Hepatocyte (in vitro differentiated cells): ENCODE measurements around the gene NXNL1. TPM values are rescaled to one million over a fixed set of nuclear protein-coding genes. Genes with fewer than 3 reads are reported as not detected.

ENCODE experiments used
- DNase-seq: peaks from one replicate; pipeline ENCODE4 v3.0.0-alpha.2; 2016; ENCODE audit warnings: low spot score
- H2AFZ ChIP-seq: fragments of 200-600 bp; sonication (generic); 2 replicates; pipeline ENCODE4 v1.6.0; 2016; ENCODE audit warnings: antibody characterized with exemption, mild to moderate bottlenecking
- H3K27ac ChIP-seq: fragments of 200-600 bp; sonication (generic); 2 replicates; pipeline ENCODE4 v1.5.1; 2016; ENCODE audit warnings: mild to moderate bottlenecking
- H3K27me3 ChIP-seq: fragments of 200-600 bp; sonication (generic); 2 replicates; pipeline ENCODE4 v1.6.1; 2016
- H3K36me3 ChIP-seq: fragments of 200-600 bp; sonication (generic); replicated peaks from 2 replicates; pipeline ENCODE4 v1.5.1; 2016; ENCODE audit warnings: low read depth; ENCODE audit not compliant: insufficient read depth
- H3K4me1 ChIP-seq: fragments of 200-600 bp; sonication (generic); 2 replicates; pipeline ENCODE4 v1.5.1; 2016; ENCODE audit warnings: mild to moderate bottlenecking, moderate library complexity; ENCODE audit not compliant: insufficient read depth
- H3K4me2 ChIP-seq: fragments of 200-600 bp; sonication (generic); 2 replicates; pipeline ENCODE4 v1.6.0; 2016
- H3K4me3 ChIP-seq: fragments of 200-600 bp; sonication (generic); 2 replicates; pipeline ENCODE4 v1.5.1; 2016; ENCODE audit warnings: mild to moderate bottlenecking
- H3K79me2 ChIP-seq: fragments of 200-600 bp; sonication (generic); 2 replicates; pipeline ENCODE4 v1.6.0; 2017; ENCODE audit warnings: mild to moderate bottlenecking
- H3K9me2 ChIP-seq: fragments of 200-600 bp; sonication (generic); replicated peaks from 2 replicates; pipeline ENCODE4 v1.6.0; 2017; ENCODE audit warnings: mild to moderate bottlenecking; ENCODE audit not compliant: insufficient read depth
- H3K9me3 ChIP-seq: fragments of 200-600 bp; sonication (generic); 2 replicates; pipeline ENCODE4 v1.5.1; 2016; ENCODE audit warnings: low read depth, mild to moderate bottlenecking
- H4K20me1 ChIP-seq: fragments of 200-600 bp; sonication (generic); 2 replicates; pipeline ENCODE4 v1.6.0; 2016; ENCODE audit warnings: mild to moderate bottlenecking; ENCODE audit not compliant: insufficient read depth, poor library complexity, severe bottlenecking
- EZH2 ChIP-seq: fragments of 200-600 bp; sonication (generic); IDR thresholded peaks from 2 replicates; pipeline ENCODE4 v1.6.1; 2016; ENCODE audit warnings: antibody characterized with exemption, mild to moderate bottlenecking, borderline replicate concordance
- EZH2phosphoT487 ChIP-seq: fragments of 200-600 bp; sonication (generic); IDR thresholded peaks from one replicate; pipeline ENCODE4 v1.6.1; 2018; ENCODE audit warnings: antibody characterized with exemption, mild to moderate bottlenecking, low read depth, moderate library complexity; ENCODE audit not compliant: unreplicated experiment, severe bottlenecking
- WGBS: methylation state at CpG from one replicate; pipeline ENCODE4 v1.1.6; 2016; ENCODE audit warnings: low lambda C conversion rate; ENCODE audit errors: missing lambda C conversion rate; 5-methylcytosine and 5-hydroxymethylcytosine counted together
- polyA plus RNA-seq: library from polyadenylated mRNA; unstranded; fragments of >200 nt; fragmentation: Nextera tagmentation; extraction: Ambion mirVana; gene quantifications from 2 replicates; pipeline ENCODE4 v1.2.1, GENCODE V29; 2016
- total RNA-seq: library from RNA; depleted of rRNA; stranded (reverse); fragments of >200 nt; gene quantifications from 2 replicates; pipeline ENCODE4 v1.2.3, GENCODE V29; 2014
- TF ChIP-seq, protein P1 (sequence below): fragments of 200-600 bp; sonication (generic); IDR thresholded peaks from 2 replicates; pipeline ENCODE4 v1.5.1; 2016; ENCODE audit warnings: antibody characterized with exemption, mild to moderate bottlenecking; ENCODE audit not compliant: poor library complexity

The NXNL1 gene
- total and polyA plus RNA-seq, 2 experiments from 2014 or later = not detected

DNA sequence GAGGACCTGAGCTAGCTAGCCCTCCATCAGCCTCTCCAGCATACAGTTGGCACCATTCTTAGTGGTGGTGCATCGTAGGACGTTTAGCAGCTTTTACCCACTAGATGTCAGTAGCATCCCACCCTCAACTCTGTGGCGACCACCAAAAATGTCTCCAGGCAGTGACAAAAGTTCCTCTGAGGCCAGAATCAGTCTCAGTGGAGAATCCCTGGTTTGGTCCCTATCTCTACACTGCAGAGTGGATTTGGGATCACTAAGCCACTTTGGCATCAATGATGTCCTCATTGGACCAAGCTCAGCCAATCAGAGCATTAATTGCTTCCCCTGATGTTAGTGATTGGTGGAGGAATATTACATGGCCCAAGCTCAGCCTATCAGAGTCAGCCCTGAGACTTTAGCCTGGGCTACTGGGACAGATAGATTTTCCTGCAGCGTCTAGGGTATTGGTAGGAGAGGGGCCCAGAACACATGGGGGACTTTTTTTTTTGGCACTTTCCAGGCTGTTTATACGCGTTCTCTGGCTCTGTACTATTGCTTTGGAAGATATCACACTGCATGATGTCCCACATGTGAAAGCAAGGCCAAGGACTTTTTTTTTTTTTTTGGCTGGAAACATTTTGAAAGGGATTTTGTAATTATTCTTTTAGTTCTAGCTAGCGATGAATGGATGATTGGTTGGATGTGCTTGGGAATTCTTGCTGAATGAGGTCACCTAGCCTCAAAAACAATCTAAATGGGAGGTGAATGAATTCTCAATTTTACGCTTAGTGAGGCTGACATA, 19.3 kb downstream of the NXNL1 start:
- Histone ChIP-seq H3K9me2 (no peaks in the 10 kb centered on the region), H3K27me3 (no peaks in the 10 kb centered on the region), H3K36me3 (no peaks in the 10 kb centered on the region), H3K79me2 (no peaks in the 10 kb centered on the region), H3K4me2 (no peak overlapping the region), H3K4me1 (no peaks in the 10 kb centered on the region), H4K20me1 (no peaks in the 10 kb centered on the region), H3K9me3 (no peaks in the 10 kb centered on the region), H2AFZ (no peak overlapping the region), H3K4me3 (no peak overlapping the region), H3K27ac (no peak overlapping the region)
- DNase-seq = no peak
- 76% methylated on average over 8 of the region's 8 CpGs for WGBS
- TF ChIP-seq, protein P1, sequence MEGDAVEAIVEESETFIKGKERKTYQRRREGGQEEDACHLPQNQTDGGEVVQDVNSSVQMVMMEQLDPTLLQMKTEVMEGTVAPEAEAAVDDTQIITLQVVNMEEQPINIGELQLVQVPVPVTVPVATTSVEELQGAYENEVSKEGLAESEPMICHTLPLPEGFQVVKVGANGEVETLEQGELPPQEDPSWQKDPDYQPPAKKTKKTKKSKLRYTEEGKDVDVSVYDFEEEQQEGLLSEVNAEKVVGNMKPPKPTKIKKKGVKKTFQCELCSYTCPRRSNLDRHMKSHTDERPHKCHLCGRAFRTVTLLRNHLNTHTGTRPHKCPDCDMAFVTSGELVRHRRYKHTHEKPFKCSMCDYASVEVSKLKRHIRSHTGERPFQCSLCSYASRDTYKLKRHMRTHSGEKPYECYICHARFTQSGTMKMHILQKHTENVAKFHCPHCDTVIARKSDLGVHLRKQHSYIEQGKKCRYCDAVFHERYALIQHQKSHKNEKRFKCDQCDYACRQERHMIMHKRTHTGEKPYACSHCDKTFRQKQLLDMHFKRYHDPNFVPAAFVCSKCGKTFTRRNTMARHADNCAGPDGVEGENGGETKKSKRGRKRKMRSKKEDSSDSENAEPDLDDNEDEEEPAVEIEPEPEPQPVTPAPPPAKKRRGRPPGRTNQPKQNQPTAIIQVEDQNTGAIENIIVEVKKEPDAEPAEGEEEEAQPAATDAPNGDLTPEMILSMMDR = peak; percentile 49
- TF ChIP-seq EZH2phosphoT487 (no peak), EZH2 (no peak)

DNA sequence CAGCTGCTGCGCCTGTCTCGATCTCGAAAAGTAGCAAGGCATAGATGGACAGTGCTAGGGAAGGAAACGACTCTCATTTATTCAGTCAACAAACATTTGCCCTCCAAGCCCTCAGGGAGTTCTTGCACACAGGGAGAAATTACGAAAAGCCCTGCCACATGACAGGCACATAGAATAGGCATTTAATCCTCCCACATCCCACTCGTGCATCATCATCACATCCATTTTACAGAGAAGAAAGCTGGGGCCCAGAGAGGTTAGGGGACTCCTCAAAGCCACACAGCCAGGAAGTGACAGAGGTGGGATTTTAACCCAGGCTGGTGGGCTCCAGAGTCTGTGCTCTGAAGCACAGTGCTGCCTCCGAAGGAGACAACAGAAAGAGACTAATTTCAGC, 23.9 kb downstream of the NXNL1 start:
- no peak overlapping the region for H3K27ac ChIP-seq
- 88% methylated on average over 7 of the region's 7 CpGs for WGBS

DNA sequence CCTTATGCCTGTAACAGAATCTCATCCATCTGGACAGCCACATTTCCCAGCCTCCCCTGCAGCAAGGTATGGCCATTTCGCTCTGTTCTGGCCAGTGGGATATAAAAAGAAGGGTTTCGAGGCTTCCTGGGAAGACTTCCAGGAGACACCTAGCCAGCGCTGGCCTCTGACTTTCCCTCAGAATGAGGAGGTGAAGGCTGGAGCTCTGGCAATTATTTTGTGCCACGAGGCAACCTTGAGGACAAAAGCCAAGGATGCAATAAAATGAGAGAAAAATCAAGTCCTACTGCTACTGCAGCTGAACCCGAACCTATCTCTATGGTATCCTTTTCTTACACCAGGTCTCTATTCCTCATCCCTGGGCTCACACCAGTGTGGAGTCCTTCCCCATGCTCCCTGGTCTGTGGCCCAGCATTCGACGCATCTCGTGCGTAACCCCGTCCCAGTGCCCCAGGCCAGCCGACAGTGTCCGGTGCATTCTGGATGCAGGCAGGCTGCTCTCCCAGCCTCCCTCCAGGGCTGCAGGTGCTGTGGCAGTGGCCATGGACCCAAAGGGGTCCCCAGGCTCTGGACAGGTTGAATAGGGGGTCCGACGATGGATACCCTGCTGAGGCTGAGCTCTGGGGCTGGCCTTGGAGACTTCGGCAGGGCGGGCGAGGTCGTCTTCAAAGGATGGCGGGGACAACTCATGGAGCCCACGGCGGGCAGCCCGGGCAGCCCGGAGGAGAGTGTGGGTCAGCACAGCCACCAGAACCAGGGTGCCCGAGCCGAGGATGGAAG, 24.4 kb downstream of the NXNL1 start:
- Histone ChIP-seq H3K4me3 (no peak overlapping the region), H3K36me3 (no peaks in the 10 kb centered on the region), H3K27ac (no peak overlapping the region), H3K9me2 (no peaks in the 10 kb centered on the region), H3K27me3 (no peaks in the 10 kb centered on the region), H4K20me1 (no peaks in the 10 kb centered on the region), H2AFZ (no peak overlapping the region), H3K9me3 (no peaks in the 10 kb centered on the region), H3K4me1 (no peaks in the 10 kb centered on the region), H3K79me2 (no peaks in the 10 kb centered on the region), H3K4me2 (no peak overlapping the region)
- DNase-seq = no peak
- WGBS = over 99% methylated on average over 22 of the region's 25 CpGs
- TF ChIP-seq, protein P1 = no peak
- TF ChIP-seq EZH2phosphoT487 (no peak), EZH2 (no peak)

More for the DNA sequence above, 23.9 kb downstream of the NXNL1 start:
- Histone ChIP-seq H2AFZ (no peak overlapping the region), H3K9me3 (no peaks in the 10 kb centered on the region), H3K79me2 (no peaks in the 10 kb centered on the region), H3K36me3 (no peaks in the 10 kb centered on the region), H3K4me2 (no peak overlapping the region), H3K9me2 (no peaks in the 10 kb centered on the region), H3K4me3 (no peak overlapping the region), H3K4me1 (no peaks in the 10 kb centered on the region), H3K27me3 (no peaks in the 10 kb centered on the region), H4K20me1 (no peaks in the 10 kb centered on the region)
- no peak for DNase-seq
- no peak for TF ChIP-seq EZH2phosphoT487
- TF ChIP-seq EZH2 = no peak
- TF ChIP-seq, protein P1 = no peak
